ENCODE results near the gene STAT5B.
A peak's percentile ranks its signal among the peaks of the same experiment; 100 is the strongest.

Gene STAT5B

GRCh38 chr17:42287977-42288802 is 12.0 kb upstream of the STAT5B start, which contains the start of gene STAT5A:
TSS of gene STAT5A (plus strand) at chr17:42288498. CDS start at chr17:42289412, 914 bp downstream.
- H3K9ac ChIP-seq (ENCODE audit: low read length): peak within 1 kb of the TSS; percentile 16; the same call in 1 of the 2 replicates
- peak; percentile 63 for DNase-seq
- H3K9me3 ChIP-seq (replicated peaks; ENCODE audit: insufficient read depth, low read length): no peaks in the 10 kb centered on the region
- TF ChIP-seq EZH2phosphoT487 (IDR thresholded peaks at IDR 0.05; ENCODE audit: low read length) (no peak), EZH2 (optimal IDR thresholded peaks at IDR 0.05; ENCODE audit: low read depth, low read length) (no peak)
- TF ChIP-seq, protein P1, sequence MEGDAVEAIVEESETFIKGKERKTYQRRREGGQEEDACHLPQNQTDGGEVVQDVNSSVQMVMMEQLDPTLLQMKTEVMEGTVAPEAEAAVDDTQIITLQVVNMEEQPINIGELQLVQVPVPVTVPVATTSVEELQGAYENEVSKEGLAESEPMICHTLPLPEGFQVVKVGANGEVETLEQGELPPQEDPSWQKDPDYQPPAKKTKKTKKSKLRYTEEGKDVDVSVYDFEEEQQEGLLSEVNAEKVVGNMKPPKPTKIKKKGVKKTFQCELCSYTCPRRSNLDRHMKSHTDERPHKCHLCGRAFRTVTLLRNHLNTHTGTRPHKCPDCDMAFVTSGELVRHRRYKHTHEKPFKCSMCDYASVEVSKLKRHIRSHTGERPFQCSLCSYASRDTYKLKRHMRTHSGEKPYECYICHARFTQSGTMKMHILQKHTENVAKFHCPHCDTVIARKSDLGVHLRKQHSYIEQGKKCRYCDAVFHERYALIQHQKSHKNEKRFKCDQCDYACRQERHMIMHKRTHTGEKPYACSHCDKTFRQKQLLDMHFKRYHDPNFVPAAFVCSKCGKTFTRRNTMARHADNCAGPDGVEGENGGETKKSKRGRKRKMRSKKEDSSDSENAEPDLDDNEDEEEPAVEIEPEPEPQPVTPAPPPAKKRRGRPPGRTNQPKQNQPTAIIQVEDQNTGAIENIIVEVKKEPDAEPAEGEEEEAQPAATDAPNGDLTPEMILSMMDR (IDR thresholded peaks at IDR 0.05; ENCODE audit: low read length): no peak
- H4K20me1 ChIP-seq (ENCODE audit: insufficient read depth, low read length): no peaks in the 10 kb centered on the region
- no peaks in the 10 kb centered on the region for H3K36me3 ChIP-seq (replicated peaks; ENCODE audit: insufficient read depth, low read length)
- H3K27me3 ChIP-seq (replicated peaks; ENCODE audit: insufficient read depth, low read length): peaks cover 15% of the 10 kb centered on the region
- peak within 1 kb of the TSS; percentile 86; the same call in 1 of the 2 replicates for H3K4me2 ChIP-seq (ENCODE audit: low read depth, low read length)
- H3F3A ChIP-seq (ENCODE audit: insufficient read depth, low read length): no peaks in the 10 kb centered on the region
- no peaks in the 10 kb centered on the region for H3K9me2 ChIP-seq (replicated peaks; ENCODE audit: insufficient read depth, low read length)
- H3K4me3 ChIP-seq (ENCODE audit: low read length): peak within 1 kb of the TSS; percentile 56
- H2AFZ ChIP-seq (ENCODE audit: low read length): peak within 1 kb of the TSS; percentile 63
- no peak within 1 kb of the TSS for H3K27ac ChIP-seq (ENCODE audit: low read length)
- H3K4me1 ChIP-seq (ENCODE audit: low read length): no peaks in the 10 kb centered on the region
- H3K79me2 ChIP-seq (ENCODE audit: low read length): no peaks in the 10 kb centered on the region

DNA sequence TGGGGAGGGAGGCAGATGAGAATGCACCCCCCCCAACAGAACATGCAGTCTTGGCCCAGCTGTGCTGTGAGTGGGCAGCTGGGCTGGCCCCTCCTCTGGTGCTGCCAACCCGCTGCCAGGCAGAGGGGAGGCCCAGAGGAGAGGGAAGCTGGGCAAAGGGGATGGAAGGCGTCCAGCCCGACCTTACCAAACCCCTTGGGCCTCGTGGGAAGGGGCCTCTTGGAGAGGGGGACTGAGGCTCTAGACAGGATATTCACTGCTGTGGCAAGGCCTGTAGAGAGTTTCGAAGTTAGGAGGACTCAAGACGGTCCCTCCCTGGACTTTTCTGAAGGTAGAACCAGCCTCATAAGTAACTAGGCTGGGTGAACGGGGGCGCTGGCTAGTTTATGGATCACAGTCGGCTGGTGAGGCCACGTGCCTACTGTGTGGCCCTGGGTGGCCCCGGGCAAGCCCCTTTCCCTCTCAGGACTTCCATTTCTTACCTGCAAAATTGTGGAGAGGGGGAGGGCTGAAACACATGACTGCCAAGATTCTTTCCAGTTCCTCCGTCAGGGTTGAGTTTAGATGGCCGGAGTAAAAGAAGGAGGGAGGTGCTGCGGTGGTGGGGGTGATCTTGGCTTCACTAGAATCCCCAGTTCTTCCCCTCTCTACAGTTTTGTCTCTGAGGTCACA is 11.2 kb upstream of the STAT5B start:
- no peak overlapping the region; the same call in 1 of the 2 replicates for H3K9ac ChIP-seq (ENCODE audit: low read length)

GRCh38 chr17:42286411-42287221 is 10.4 kb upstream of the STAT5B start:
- H2AFZ ChIP-seq (ENCODE audit: low read length): no peak overlapping the region
- H3K27ac ChIP-seq (ENCODE audit: low read length): no peak overlapping the region
- no peaks in the 10 kb centered on the region for H3K4me1 ChIP-seq (ENCODE audit: low read length)
- no peaks in the 10 kb centered on the region for H3K36me3 ChIP-seq (replicated peaks; ENCODE audit: insufficient read depth, low read length)
- H4K20me1 ChIP-seq (ENCODE audit: insufficient read depth, low read length): no peaks in the 10 kb centered on the region
- H3K9ac ChIP-seq (ENCODE audit: low read length): no peak overlapping the region
- H3K9me2 ChIP-seq (replicated peaks; ENCODE audit: insufficient read depth, low read length): no peaks in the 10 kb centered on the region
- H3K27me3 ChIP-seq (replicated peaks; ENCODE audit: insufficient read depth, low read length): peaks cover 15% of the 10 kb centered on the region
- no peak for DNase-seq
- no peak overlapping the region for H3K4me3 ChIP-seq (ENCODE audit: low read length)
- no peaks in the 10 kb centered on the region for H3K9me3 ChIP-seq (replicated peaks; ENCODE audit: insufficient read depth, low read length)
- H3K79me2 ChIP-seq (ENCODE audit: low read length): no peaks in the 10 kb centered on the region
- TF ChIP-seq EZH2phosphoT487 (IDR thresholded peaks at IDR 0.05; ENCODE audit: low read length) (no peak), EZH2 (optimal IDR thresholded peaks at IDR 0.05; ENCODE audit: low read depth, low read length) (no peak)
- TF ChIP-seq, protein P1 (IDR thresholded peaks at IDR 0.05; ENCODE audit: low read length): no peak
- no peak overlapping the region for H3K4me2 ChIP-seq (ENCODE audit: low read depth, low read length)
- H3F3A ChIP-seq (ENCODE audit: insufficient read depth, low read length): no peaks in the 10 kb centered on the region

More for the DNA sequence above, 11.2 kb upstream of the STAT5B start:
- Histone ChIP-seq H3K4me3 (ENCODE audit: low read length) (peak overlapping the region; percentile 56), H3K9me2 (replicated peaks; ENCODE audit: insufficient read depth, low read length) (no peaks in the 10 kb centered on the region), H3K4me1 (ENCODE audit: low read length) (no peaks in the 10 kb centered on the region), H3K27ac (ENCODE audit: low read length) (no peak overlapping the region), H3K36me3 (replicated peaks; ENCODE audit: insufficient read depth, low read length) (no peaks in the 10 kb centered on the region), H3K27me3 (replicated peaks; ENCODE audit: insufficient read depth, low read length) (peaks cover 15% of the 10 kb centered on the region), H3F3A (ENCODE audit: insufficient read depth, low read length) (no peaks in the 10 kb centered on the region), H3K79me2 (ENCODE audit: low read length) (no peaks in the 10 kb centered on the region), H3K4me2 (ENCODE audit: low read depth, low read length) (peak overlapping the region; percentile 86; the same call in 1 of the 2 replicates), H2AFZ (ENCODE audit: low read length) (peak overlapping the region; percentile 63), H4K20me1 (ENCODE audit: insufficient read depth, low read length) (no peaks in the 10 kb centered on the region), H3K9me3 (replicated peaks; ENCODE audit: insufficient read depth, low read length) (no peaks in the 10 kb centered on the region)
- no peak for DNase-seq
- TF ChIP-seq EZH2phosphoT487 (IDR thresholded peaks at IDR 0.05; ENCODE audit: low read length): no peak
- TF ChIP-seq EZH2 (optimal IDR thresholded peaks at IDR 0.05; ENCODE audit: low read depth, low read length): no peak
- TF ChIP-seq, protein P1 (IDR thresholded peaks at IDR 0.05; ENCODE audit: low read length): no peak

Data from MM.1S (cell line).